ENCODE measurements around the gene SLF1.
A peak's percentile ranks its signal among the peaks of the same experiment; 100 is the strongest.

GRCh38 chr5:94618493-94619328, at the start of gene SLF1, which contains the start of gene KIAA0825:
- TF ChIP-seq ELF4 (IDR thresholded peaks at IDR 0.05), result 0 out of 2 replicates have a peak, but pooled peaks have one; percentile 53
- TF ChIP-seq TARDBP (IDR thresholded peaks at IDR 0.05), result no peak

Data from HEK293T (cell line).